ENCODE data around the gene POC1A. TPM values are rescaled to one million over a fixed set of nuclear protein-coding genes. Genes with fewer than 3 reads are reported as not detected.

POC1A gene
- 1 to 10 TPM in 3 of 4 donors, under 1 TPM in 1; 0.65 to 2.0 (median 1.2) TPM for total RNA-seq

- ATAC-seq (ENCODE audit: low FRiP score) (peak; percentile 99), DNase-seq (ENCODE audit: low spot score) (peak; percentile 89)
- no peak for TF ChIP-seq CTCF (IDR thresholded peaks at IDR 0.05)
These were observed at the start of gene POC1A for GRCh38 chr3:52154135-52155094. Gene POC1A (minus strand): TSS chr3:52154423. CDS start chr3:52154372, 51 bp downstream.

GRCh38 chr3:52203701-52204100 is 49.5 kb upstream of the POC1A start:
- TF ChIP-seq CTCF (IDR thresholded peaks at IDR 0.05) = no peak
- ATAC-seq (ENCODE audit: low FRiP score) = no peak
- DNase-seq (ENCODE audit: low spot score) = no peak

- DNase-seq (ENCODE audit: low spot score) = no peak
- no peak for ATAC-seq (ENCODE audit: low FRiP score)
- no peak for TF ChIP-seq CTCF (IDR thresholded peaks at IDR 0.05)
These were observed 48.3 kb upstream of the POC1A start for GRCh38 chr3:52202384-52203077.

GRCh38 chr3:52200981-52201679 is 46.9 kb upstream of the POC1A start:
- no peak for DNase-seq (ENCODE audit: low spot score)
- ATAC-seq (ENCODE audit: low FRiP score) = no peak
- TF ChIP-seq CTCF (IDR thresholded peaks at IDR 0.05) = no peak

GRCh38 chr3:52198643-52199608 is 44.7 kb upstream of the POC1A start:
- DNase-seq (ENCODE audit: low spot score) (no peak), ATAC-seq (ENCODE audit: low FRiP score) (no peak)
- TF ChIP-seq CTCF (IDR thresholded peaks at IDR 0.05) = no peak

Measured in omental fat pad (tissue), 4 donors.